CD4-positive, alpha-beta memory T cell (primary cell): ENCODE measurements around the gene RERE. TPM values are rescaled to one million over a fixed set of nuclear protein-coding genes. Genes with fewer than 3 reads are reported as not detected.

Source experiments
- CTCF ChIA-PET: fragments of 350-600 bp; sonication (Branson Sonifier 250); formaldehyde crosslinking; loops from one replicate; lab custom pipeline; 2021; ENCODE audit warnings: inconsistent platforms; ENCODE audit not compliant: partially characterized antibody; lab: Charles Lee
- POLR2A ChIA-PET: fragments of 350-600 bp; sonication (Branson Sonifier 250); formaldehyde crosslinking; loops from one replicate; lab custom pipeline; 2021; ENCODE audit not compliant: partially characterized antibody; lab: Charles Lee
- DNase-seq, 5 donors: peaks; one replicate each; pipeline versions ENCODE4 v3.0.0 to v3.0.0-alpha.2; 2020 to 2022; ENCODE audit warnings: mixed read lengths in 1 of 5
- H3K27ac ChIP-seq: one replicate; pipeline ENCODE4 v1.7.0; 2013; ENCODE audit warnings: low read depth, low read length
- H3K27me3 ChIP-seq: 2 replicates; pipeline ENCODE4 v1.7.0; 2013; ENCODE audit warnings: mild to moderate bottlenecking, low read length, moderate library complexity; ENCODE audit not compliant: insufficient read depth
- H3K36me3 ChIP-seq: 2 replicates; pipeline ENCODE4 v1.7.0; 2013; ENCODE audit warnings: mild to moderate bottlenecking, low read length, moderate library complexity; ENCODE audit not compliant: insufficient read depth
- H3K4me1 ChIP-seq: 2 replicates; pipeline ENCODE4 v1.7.0; 2013; ENCODE audit warnings: mild to moderate bottlenecking, low read length, moderate library complexity; ENCODE audit not compliant: insufficient read depth
- H3K4me3 ChIP-seq, 2 donors: one replicate each; pipeline ENCODE4 v1.7.0; 2013; ENCODE audit warnings: low read length in 2 of 2, mild to moderate bottlenecking in 1 of 2
- H3K9me3 ChIP-seq, 2 donors: one replicate each; pipeline ENCODE4 v1.7.0; 2013; ENCODE audit warnings: low read length in 2 of 2, control low read depth in 1 of 2; ENCODE audit not compliant: control insufficient read depth in 1 of 2
- H3K27ac Mint-ChIP-seq, 7 donors: one replicate each; pipeline ENCODE4 v1.8.0; 2020 to 2021; ENCODE audit warnings: mixed read lengths in 7 of 7, mild to moderate bottlenecking in 6 of 7, inconsistent platforms in 3 of 7, moderate library complexity in 3 of 7
- H3K27me3 Mint-ChIP-seq, 2 donors: one replicate each; pipeline ENCODE4 v1.8.0; 2020 to 2021; ENCODE audit warnings: mixed read lengths in 2 of 2
- H3K36me3 Mint-ChIP-seq, 2 donors: one replicate each; pipeline ENCODE4 v1.8.0; 2020 to 2021; ENCODE audit warnings: mixed read lengths in 2 of 2, inconsistent platforms in 1 of 2, mild to moderate bottlenecking in 1 of 2
- H3K4me1 Mint-ChIP-seq, 4 donors: one replicate each; pipeline ENCODE4 v1.8.0; 2020 to 2021; ENCODE audit warnings: mixed read lengths in 4 of 4, mild to moderate bottlenecking in 1 of 4
- H3K4me3 Mint-ChIP-seq, 8 donors: one replicate each; pipeline ENCODE4 v1.8.0; 2020 to 2021; ENCODE audit warnings: mixed read lengths in 8 of 8, mild to moderate bottlenecking in 7 of 8, moderate library complexity in 6 of 8, inconsistent platforms in 3 of 8
- H3K9me3 Mint-ChIP-seq, 8 donors: one replicate each; pipeline ENCODE4 v1.8.0; 2020 to 2021; ENCODE audit warnings: mixed read lengths in 8 of 8, mild to moderate bottlenecking in 5 of 8, inconsistent platforms in 3 of 8, moderate library complexity in 1 of 8
- intact Hi-C: fragments of 100-400 bp; cut with micrococcal nuclease; formaldehyde crosslinking; loops from one replicate; pipeline ENCODE4 v1.15.1; 2023
- polyA plus RNA-seq, 2 donors: library from polyadenylated mRNA; unstranded; fragments of 300-500 nt; fragmentation: Illumina TruSeq; gene quantifications; one replicate each; pipeline ENCODE4 v1.2.3, GENCODE V29; 2021
- total RNA-seq, 2 experiments: library from RNA; stranded (reverse); gene quantifications; one replicate each; pipeline ENCODE4 v1.2.3, GENCODE V29; 2021

Gene RERE
- total and polyA plus RNA-seq, 4 experiments from 2014 or later = 0.38 to 117 (median 60.3) TPM

- ChIA-PET POLR2A (no interaction called here), CTCF (no interaction called here)
- no peak for DNase-seq
- Histone ChIP-seq H3K9me3 (no peaks in the 10 kb centered on the region), H3K27me3 (no peaks in the 10 kb centered on the region), H3K36me3 (no peaks in the 10 kb centered on the region), H3K4me3 (no peak overlapping the region), H3K4me1 (no peaks in the 10 kb centered on the region), H3K27ac (no peak overlapping the region)
- Mint-ChIP-seq H3K9me3 (peaks cover 0 to 5% (median under 1%) of the 10 kb centered on the region in 8 donors), H3K36me3 (peaks cover 2 to 16% of the 10 kb centered on the region in 2 donors), H3K4me3 (no peak overlapping the region), H3K27ac (peak overlapping the region in 1 of 7 donors; percentile 37), H3K27me3 (no peaks in the 10 kb centered on the region), H3K4me1 (no peaks in the 10 kb centered on the region)
- intact Hi-C loops = no loop called here
These were observed 479.5 kb downstream of the RERE start for GRCh38 chr1:8337776-8338525.

- H3K4me1 ChIP-seq = no peaks in the 10 kb centered on the region
These were observed 482.2 kb downstream of the RERE start for GRCh38 chr1:8335246-8335645.

GRCh38 chr1:8334106-8334851, 483.2 kb downstream of the RERE start:
- peaks cover 2 to 11% of the 10 kb centered on the region in 2 donors for H3K36me3 Mint-ChIP-seq
- ChIA-PET POLR2A (no interaction called here), CTCF (no interaction called here)
- H3K36me3 ChIP-seq = no peaks in the 10 kb centered on the region
- no peak for DNase-seq
- H3K4me1 Mint-ChIP-seq = no peaks in the 10 kb centered on the region
- intact Hi-C loops = no loop called here
- no peaks in the 10 kb centered on the region for H3K4me1 ChIP-seq
- peaks cover 0 to 5% (median under 1%) of the 10 kb centered on the region in 8 donors for H3K9me3 Mint-ChIP-seq
- no peak overlapping the region for H3K4me3 Mint-ChIP-seq
- H3K27ac ChIP-seq = no peak overlapping the region
- no peaks in the 10 kb centered on the region for H3K27me3 ChIP-seq
- no peaks in the 10 kb centered on the region for H3K9me3 ChIP-seq
- H3K4me3 ChIP-seq = no peak overlapping the region
- H3K27me3 Mint-ChIP-seq = no peaks in the 10 kb centered on the region
- H3K27ac Mint-ChIP-seq = no peak overlapping the region

More at GRCh38 chr1:8335246-8335645, 482.2 kb downstream of the RERE start:
- Mint-ChIP-seq H3K9me3 (peaks cover 0 to 5% (median under 1%) of the 10 kb centered on the region in 8 donors), H3K36me3 (peaks cover 2 to 16% of the 10 kb centered on the region in 2 donors), H3K4me1 (no peaks in the 10 kb centered on the region), H3K27ac (no peak overlapping the region), H3K4me3 (no peak overlapping the region), H3K27me3 (no peaks in the 10 kb centered on the region)
- H3K4me3 ChIP-seq = no peak overlapping the region
- intact Hi-C loops = no loop called here
- ChIA-PET CTCF (no interaction called here), POLR2A (no interaction called here)
- DNase-seq = no peak
- H3K36me3 ChIP-seq = no peaks in the 10 kb centered on the region
- no peak overlapping the region for H3K27ac ChIP-seq
- no peaks in the 10 kb centered on the region for H3K9me3 ChIP-seq
- H3K27me3 ChIP-seq = no peaks in the 10 kb centered on the region

GRCh38 chr1:8333246-8333987, 484.0 kb downstream of the RERE start:
- Mint-ChIP-seq H3K4me1 (no peaks in the 10 kb centered on the region), H3K27ac (no peak overlapping the region), H3K27me3 (no peaks in the 10 kb centered on the region), H3K4me3 (no peak overlapping the region), H3K36me3 (peaks cover 2 to 11% of the 10 kb centered on the region in 2 donors), H3K9me3 (peaks cover 0 to 5% (median under 1%) of the 10 kb centered on the region in 8 donors)
- CTCF ChIA-PET = no interaction called here
- intact Hi-C loops = no loop called here
- POLR2A ChIA-PET = no interaction called here
- Histone ChIP-seq H3K4me1 (no peaks in the 10 kb centered on the region), H3K27me3 (no peaks in the 10 kb centered on the region), H3K9me3 (no peaks in the 10 kb centered on the region), H3K36me3 (no peaks in the 10 kb centered on the region), H3K27ac (no peak overlapping the region), H3K4me3 (no peak overlapping the region)
- no peak for DNase-seq

GRCh38 chr1:8332806-8333205, 484.6 kb downstream of the RERE start:
- ChIA-PET POLR2A (no interaction called here), CTCF (no interaction called here)
- Histone ChIP-seq H3K27me3 (no peaks in the 10 kb centered on the region), H3K4me1 (no peaks in the 10 kb centered on the region), H3K36me3 (no peaks in the 10 kb centered on the region), H3K4me3 (no peak overlapping the region), H3K9me3 (no peaks in the 10 kb centered on the region), H3K27ac (no peak overlapping the region)
- Mint-ChIP-seq H3K9me3 (peaks cover 0 to 5% (median under 1%) of the 10 kb centered on the region in 8 donors), H3K27me3 (no peaks in the 10 kb centered on the region), H3K27ac (no peak overlapping the region), H3K36me3 (peaks cover 2 to 11% of the 10 kb centered on the region in 2 donors), H3K4me1 (no peaks in the 10 kb centered on the region), H3K4me3 (no peak overlapping the region)
- intact Hi-C loops = no loop called here
- no peak for DNase-seq

- POLR2A ChIA-PET = no interaction called here
- Histone ChIP-seq H3K27ac (no peak overlapping the region), H3K27me3 (no peaks in the 10 kb centered on the region), H3K4me1 (no peaks in the 10 kb centered on the region), H3K36me3 (no peaks in the 10 kb centered on the region), H3K9me3 (no peaks in the 10 kb centered on the region), H3K4me3 (no peak overlapping the region)
- Mint-ChIP-seq H3K27me3 (no peaks in the 10 kb centered on the region), H3K9me3 (peaks cover 0 to 2% (median 0%) of the 10 kb centered on the region in 8 donors), H3K4me3 (no peak overlapping the region), H3K27ac (no peak overlapping the region), H3K36me3 (peaks cover 0 to 4% of the 10 kb centered on the region in 2 donors), H3K4me1 (no peaks in the 10 kb centered on the region)
- intact Hi-C loops = no loop called here
- DNase-seq = no peak
- CTCF ChIA-PET = no interaction called here
These were observed 486.9 kb downstream of the RERE start for GRCh38 chr1:8330271-8331125.
